ENCODE measurements around the gene KRT37.
"Not testable (repeated sequence)": the region's sequence is repeated elsewhere in the genome, so short reads cannot be mapped to it uniquely, and the experiment has no call there.

KRT37 gene

DNA sequence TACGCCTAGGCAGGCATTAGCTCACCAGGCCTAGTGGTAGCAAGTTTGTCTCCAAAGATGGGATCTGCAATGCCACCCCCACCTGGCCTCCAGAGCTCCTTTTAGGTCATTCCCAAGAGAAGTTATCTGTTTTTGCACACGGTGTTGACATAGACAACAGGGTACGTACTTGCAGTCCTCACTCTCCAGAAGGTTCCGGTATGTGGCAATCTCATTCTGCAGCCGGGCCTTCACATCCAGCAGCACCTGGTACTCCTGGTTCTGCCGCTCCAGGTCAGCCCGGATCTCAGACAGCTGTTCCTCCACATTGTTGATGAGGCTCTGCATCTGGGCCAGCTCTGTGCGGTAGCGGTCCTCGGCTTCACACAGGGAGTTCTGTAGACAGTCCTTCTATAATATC, 17.2 kb downstream of the KRT37 start:
- peaks cover 20 to 38% of the 10 kb centered on the region in 2 donors for H3K27me3 Mint-ChIP-seq
- no peak overlapping the region for H3K27ac Mint-ChIP-seq
- DNase-seq, result no peak
- no peaks in the 10 kb centered on the region for H3K4me1 Mint-ChIP-seq
- ATAC-seq (replicated peaks), result no peak
- H3K4me3 Mint-ChIP-seq, result no peak overlapping the region
- H3K9me3 Mint-ChIP-seq, result no peaks in the 10 kb centered on the region
- no peaks in the 10 kb centered on the region for H3K36me3 Mint-ChIP-seq

DNA sequence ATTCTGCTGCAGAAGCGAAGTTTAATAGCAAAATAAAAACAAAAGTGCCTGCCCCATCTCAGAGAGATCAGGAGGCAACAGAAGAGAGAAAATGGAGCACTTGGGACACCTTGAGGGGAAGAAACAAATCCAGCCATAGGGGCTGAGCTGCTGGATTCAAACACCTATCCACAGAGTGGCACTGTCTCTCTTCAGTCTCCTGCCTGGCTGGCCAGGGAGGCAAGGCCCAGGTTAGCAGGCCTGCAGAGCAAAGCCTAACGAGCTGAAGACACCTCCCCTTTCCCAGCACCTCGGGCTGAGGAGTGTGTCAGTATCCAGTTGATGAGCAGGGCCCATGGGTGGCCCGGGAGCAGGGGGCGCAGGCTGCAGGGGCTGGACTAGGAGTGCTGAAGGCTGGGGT, 18.2 kb downstream of the KRT37 start:
- Mint-ChIP-seq H3K27ac (no peak overlapping the region), H3K4me1 (no peaks in the 10 kb centered on the region), H3K27me3 (peaks cover 25 to 30% of the 10 kb centered on the region in 2 donors), H3K4me3 (no peak overlapping the region), H3K9me3 (no peaks in the 10 kb centered on the region), H3K36me3 (no peaks in the 10 kb centered on the region)
- ATAC-seq (replicated peaks), result no peak
- DNase-seq, result no peak

DNA sequence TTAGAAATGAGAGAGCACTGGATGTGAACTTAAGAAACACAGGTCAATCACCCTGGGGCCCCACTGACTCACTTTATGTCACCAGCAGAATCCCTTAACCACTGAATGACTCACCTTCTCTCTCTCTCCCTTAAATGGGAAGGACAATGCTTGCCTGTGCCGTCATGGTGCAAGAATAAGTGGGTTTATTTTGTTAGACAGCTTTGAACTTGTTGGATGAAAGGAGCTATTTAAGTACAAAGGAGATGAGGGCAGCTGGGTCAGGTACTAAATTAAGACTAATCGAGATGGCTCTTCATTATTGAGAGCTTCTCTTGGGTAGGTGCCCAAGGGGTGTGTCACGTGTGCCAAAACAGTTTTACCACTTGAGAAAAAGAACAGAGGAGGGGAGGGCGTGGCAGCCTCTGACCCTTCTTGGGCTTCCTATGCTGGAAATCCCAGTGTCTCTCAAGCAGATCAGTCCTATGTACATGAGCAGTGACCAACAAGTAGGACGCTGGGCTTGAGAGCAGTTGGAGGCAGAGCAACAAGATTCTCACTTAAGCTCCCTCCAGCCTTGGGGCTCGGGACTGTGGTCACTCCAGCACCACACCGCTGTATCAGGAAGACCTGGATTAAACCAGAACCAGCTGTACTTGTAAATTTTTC, 20.2 kb downstream of the KRT37 start:
- Mint-ChIP-seq H3K4me1 (no peaks in the 10 kb centered on the region), H3K27ac (no peak overlapping the region), H3K4me3 (no peak overlapping the region), H3K27me3 (peaks cover 25 to 36% of the 10 kb centered on the region in 2 donors), H3K36me3 (no peaks in the 10 kb centered on the region), H3K9me3 (no peaks in the 10 kb centered on the region)
- ATAC-seq (replicated peaks) (peak in 1 of 2 donors; percentile 53), DNase-seq (no peak)

DNA sequence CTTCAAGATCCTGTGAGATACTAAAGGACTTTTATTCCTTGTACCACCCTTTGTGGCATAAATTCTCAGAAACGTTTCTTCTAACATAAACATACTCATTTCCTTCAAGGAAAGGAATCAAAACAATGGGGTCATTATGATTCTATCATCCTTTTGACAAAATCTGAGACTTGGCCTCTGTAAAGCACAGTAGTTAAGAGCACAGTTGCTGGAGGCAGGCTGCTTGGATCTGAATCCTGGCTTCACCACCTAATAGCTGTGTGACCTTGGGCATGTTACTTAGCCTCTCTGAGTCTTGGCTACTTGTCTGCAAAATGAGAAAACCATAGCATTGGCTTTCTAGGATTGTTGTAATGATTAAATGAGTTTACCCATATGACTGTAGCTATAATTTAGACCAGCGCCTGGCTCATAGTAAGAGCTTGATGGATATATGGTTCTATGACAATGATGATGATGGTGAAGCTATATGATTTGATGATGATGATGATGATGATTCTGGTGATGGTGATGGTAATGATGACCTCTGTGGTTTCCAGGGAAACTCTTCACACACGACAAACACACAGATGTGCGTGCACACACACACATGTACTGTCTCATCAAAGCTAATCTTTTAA, 20.9 kb downstream of the KRT37 start:
- no peak for ATAC-seq (replicated peaks)
- Mint-ChIP-seq H3K9me3 (no peaks in the 10 kb centered on the region), H3K4me1 (no peaks in the 10 kb centered on the region), H3K27me3 (peaks cover 20 to 32% of the 10 kb centered on the region in 2 donors), H3K36me3 (no peaks in the 10 kb centered on the region), H3K4me3 (no peak overlapping the region), H3K27ac (no peak overlapping the region)
- DNase-seq, result no peak

DNA sequence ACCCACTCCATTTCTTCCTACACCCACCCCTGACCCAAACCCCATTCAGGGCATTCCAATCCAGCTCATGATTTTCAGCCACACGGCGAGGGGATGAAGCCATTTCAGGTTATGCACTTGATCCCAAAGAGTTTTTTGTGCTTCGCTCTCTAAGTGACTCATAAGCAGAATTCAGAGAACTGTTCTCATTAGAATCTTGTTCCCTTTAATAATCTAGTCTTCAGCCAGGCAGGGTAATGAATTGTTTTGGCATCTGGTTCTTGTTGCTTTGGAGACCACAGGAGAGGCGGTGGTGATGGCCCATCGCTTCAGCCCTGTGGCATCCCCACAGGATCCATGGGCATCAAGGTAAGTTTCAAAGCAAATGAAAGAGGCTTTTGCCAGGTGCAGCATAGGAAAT, 22.2 kb downstream of the KRT37 start:
- Mint-ChIP-seq H3K27me3 (peaks cover 26 to 34% of the 10 kb centered on the region in 2 donors), H3K36me3 (no peaks in the 10 kb centered on the region), H3K9me3 (no peaks in the 10 kb centered on the region), H3K27ac (no peak overlapping the region), H3K4me1 (no peaks in the 10 kb centered on the region), H3K4me3 (no peak overlapping the region)
- DNase-seq (no peak), ATAC-seq (replicated peaks) (no peak)

DNA sequence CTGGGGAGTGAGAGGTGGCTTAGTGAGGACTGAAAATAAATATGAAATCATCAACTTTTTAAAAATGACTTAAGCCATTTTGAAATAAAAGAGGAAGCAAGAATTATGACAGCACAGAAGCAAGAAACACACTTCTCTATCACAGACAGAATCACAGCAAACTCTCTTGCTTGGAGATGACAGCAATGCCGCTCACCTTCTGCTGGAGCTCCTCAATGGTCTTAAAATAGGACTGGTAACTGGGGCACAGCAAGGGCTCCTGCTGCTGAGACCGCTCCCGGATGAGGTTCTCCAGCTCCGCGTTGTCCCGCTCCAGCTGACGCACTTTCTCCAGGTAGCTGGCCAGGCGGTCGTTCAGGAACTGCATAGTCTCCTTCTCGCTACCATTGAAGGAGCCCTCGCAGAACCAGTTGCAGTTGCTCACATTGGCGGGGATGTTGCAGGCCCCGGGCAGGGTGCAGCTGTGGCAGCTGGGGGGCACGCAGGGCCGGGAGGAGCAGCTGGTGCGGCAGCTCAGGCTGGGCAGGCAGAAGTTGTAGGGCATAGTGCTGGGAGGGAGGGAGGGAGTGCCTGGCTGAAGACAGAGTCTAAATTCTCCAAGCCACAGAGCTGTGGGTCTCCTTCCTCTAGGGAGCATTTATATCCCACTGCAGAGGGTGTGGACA, 27.3 kb downstream of the KRT37 start, which contains the start of gene KRT31:
TSS of gene KRT31 (minus strand) at position 613 of the 665 bp plus-strand sequence. CDS start at position 544, 69 bp downstream.
- ATAC-seq (replicated peaks), result no peak
- no peaks in the 10 kb centered on the region for H3K36me3 Mint-ChIP-seq
- DNase-seq, result no peak
- H3K4me3 Mint-ChIP-seq, result no peak within 1 kb of the TSS
- H3K9me3 Mint-ChIP-seq, result no peaks in the 10 kb centered on the region
- H3K4me1 Mint-ChIP-seq, result no peaks in the 10 kb centered on the region
- peaks cover 29 to 40% of the 10 kb centered on the region in 2 donors for H3K27me3 Mint-ChIP-seq
- no peak within 1 kb of the TSS for H3K27ac Mint-ChIP-seq

DNA sequence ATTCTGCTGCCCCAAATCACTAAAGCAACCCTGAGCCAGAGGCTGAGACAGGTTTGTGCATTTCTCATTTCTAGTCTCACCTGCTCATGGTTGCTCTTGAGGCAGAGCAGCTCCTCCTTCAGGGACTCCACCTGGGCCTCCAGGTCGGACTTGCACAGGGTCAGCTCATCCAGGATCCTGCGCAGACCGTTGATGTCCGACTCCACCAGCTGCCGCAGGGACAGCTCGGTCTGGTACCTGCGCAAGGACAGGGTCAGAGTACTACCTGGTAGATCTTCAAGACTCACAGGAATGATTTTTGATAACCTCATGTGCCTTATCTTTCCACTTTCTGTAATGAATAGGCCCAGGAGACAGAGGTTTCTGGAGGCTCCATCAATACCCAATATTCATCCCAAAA, 28.0 kb downstream of the KRT37 start:
- no peak overlapping the region for H3K27ac Mint-ChIP-seq

DNA sequence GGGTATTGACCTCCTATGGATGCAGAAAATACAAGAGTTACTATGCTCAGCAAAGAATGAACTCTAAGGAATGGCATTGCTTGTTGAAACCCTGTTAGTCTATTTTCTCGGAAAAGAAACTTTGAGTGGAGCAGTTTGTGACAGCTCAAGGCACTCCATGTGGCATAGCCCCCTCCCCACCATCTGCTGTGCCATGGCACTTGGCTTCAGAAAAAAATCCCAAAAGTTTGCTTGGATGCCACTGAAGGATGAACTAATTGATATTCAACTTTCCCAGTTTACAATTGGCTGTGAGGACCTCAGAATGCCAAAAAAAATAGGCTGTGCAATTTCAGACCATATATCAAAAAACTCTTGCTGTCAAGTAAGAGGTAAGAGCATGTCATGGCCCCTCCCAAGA, 28.8 kb downstream of the KRT37 start:
- no peak overlapping the region for H3K4me3 Mint-ChIP-seq
- H3K27ac Mint-ChIP-seq, result no peak overlapping the region
- H3K4me1 Mint-ChIP-seq, result no peaks in the 10 kb centered on the region
- no peaks in the 10 kb centered on the region for H3K36me3 Mint-ChIP-seq
- no peaks in the 10 kb centered on the region for H3K9me3 Mint-ChIP-seq
- peaks cover 31 to 38% of the 10 kb centered on the region in 2 donors for H3K27me3 Mint-ChIP-seq
- no peak for DNase-seq
- no peak for ATAC-seq (replicated peaks)

More for the DNA sequence above, 28.0 kb downstream of the KRT37 start:
- H3K27me3 Mint-ChIP-seq, result peaks cover 28 to 41% of the 10 kb centered on the region in 2 donors
- no peaks in the 10 kb centered on the region for H3K4me1 Mint-ChIP-seq
- H3K9me3 Mint-ChIP-seq, result no peaks in the 10 kb centered on the region
- H3K36me3 Mint-ChIP-seq, result no peaks in the 10 kb centered on the region
- ATAC-seq (replicated peaks) (no peak), DNase-seq (no peak)
- H3K4me3 Mint-ChIP-seq, result no peak overlapping the region

DNA sequence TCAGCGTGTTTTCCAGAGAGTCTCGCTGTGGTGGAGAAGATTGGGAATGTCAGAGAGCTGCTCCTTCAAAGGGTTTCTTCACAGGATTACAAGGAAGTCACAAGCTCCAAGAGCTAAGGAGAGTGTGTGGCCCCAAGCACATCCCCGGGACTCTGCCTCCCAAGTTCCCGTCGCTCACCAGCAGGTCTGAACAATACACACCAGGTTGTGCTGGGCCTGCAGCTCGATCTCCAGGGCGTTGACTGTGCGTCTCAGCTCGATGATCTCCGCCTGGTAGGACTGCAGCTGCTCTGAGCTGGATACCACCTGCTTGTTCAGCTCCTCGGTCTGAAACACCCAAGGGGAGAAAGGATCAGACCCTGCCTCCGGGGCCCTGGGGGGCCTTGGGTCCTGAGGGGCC, 29.3 kb downstream of the KRT37 start:
- not testable (repeated sequence) for H3K27ac Mint-ChIP-seq; DNase-seq; ATAC-seq (replicated peaks); H3K9me3 Mint-ChIP-seq; H3K4me3 Mint-ChIP-seq; H3K4me1 Mint-ChIP-seq; H3K36me3 Mint-ChIP-seq
- peaks cover 31 to 39% of the 10 kb centered on the region in 2 donors for H3K27me3 Mint-ChIP-seq

DNA sequence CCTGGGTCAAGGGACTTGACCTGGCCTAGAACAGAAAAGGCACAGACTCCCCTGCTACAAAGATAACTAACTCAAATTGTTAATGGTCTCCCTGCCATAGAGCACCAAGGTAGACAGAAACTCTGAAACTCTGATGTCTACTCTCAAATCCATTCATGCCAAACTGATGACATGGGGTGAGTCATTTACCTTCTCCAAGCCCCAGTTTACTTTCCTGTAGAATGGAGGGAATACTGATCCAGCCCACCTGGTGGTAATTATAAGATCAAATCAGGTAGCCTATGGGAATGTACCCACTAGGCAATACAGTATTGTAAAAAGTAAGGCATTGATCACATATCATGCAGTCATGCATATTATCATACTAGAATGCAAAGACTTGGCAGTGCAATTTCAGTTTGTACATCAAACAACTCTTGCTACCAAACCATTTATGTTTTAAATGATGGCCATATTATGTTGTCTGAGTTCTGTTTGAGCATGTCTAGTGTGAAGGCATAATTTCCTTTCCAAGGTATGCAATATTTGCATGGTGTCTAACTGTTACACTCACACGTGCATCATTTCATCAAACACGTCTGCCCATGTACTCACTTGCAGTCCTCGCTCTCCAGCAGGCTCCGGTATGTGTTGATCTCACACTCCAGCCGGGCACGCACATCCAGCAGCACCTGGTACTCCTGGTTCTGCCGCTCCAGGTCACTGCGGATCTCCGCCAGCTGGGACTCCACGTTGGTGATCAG, 30.0 kb downstream of the KRT37 start:
- no peaks in the 10 kb centered on the region for H3K9me3 Mint-ChIP-seq
- no peak overlapping the region for H3K27ac Mint-ChIP-seq
- H3K27me3 Mint-ChIP-seq, result peaks cover 35 to 40% of the 10 kb centered on the region in 2 donors
- H3K4me1 Mint-ChIP-seq, result no peaks in the 10 kb centered on the region
- H3K4me3 Mint-ChIP-seq, result no peak overlapping the region
- no peak for ATAC-seq (replicated peaks)
- H3K36me3 Mint-ChIP-seq, result no peaks in the 10 kb centered on the region
- no peak for DNase-seq

DNA sequence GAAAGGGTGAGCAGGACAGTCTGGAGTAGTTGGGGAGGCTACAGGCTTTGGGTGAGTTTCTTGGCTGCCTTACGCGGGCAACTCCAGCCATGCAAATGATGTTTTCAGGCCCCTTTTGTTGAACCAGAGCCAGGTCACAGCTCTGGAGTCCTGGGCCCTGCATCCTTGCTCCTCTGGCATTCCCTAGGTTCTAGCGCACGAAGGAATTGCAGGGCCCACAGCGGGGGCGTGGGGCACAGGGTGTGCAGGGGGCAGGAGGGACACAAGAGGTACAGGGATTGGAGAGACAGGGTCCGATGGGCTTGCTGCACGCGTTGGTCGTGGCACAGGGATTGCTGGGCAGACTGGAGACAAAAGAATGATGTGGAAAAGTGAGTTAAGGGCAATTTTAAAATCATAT, 30.6 kb downstream of the KRT37 start:
- ATAC-seq (replicated peaks) (no peak), DNase-seq (no peak)
- Mint-ChIP-seq H3K27ac (no peak overlapping the region), H3K27me3 (peaks cover 41% of the 10 kb centered on the region in 2 donors), H3K36me3 (no peaks in the 10 kb centered on the region), H3K4me3 (no peak overlapping the region), H3K9me3 (peaks cover 0 to 1% of the 10 kb centered on the region in 2 donors), H3K4me1 (no peaks in the 10 kb centered on the region)

DNA sequence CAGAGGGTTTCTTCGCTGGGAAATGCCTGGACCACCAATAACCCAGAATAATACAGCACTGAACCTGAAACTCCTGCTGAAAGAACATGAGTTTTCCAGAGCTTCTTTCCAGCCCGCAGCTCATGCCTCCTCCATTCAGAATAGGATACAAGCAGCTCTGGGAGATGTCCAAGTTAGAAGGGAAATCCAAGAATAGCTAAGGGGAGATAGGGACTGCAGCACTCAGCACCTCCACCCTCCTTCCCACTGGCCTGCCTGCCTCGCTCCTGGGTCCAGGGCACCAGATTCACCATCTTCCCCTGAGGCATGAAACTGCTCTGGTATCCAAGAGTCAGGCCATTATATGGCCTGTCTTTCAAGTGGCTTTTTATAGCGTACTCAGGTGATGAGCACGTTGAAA, 31.1 kb downstream of the KRT37 start:
- no peaks in the 10 kb centered on the region for H3K4me1 Mint-ChIP-seq

DNA sequence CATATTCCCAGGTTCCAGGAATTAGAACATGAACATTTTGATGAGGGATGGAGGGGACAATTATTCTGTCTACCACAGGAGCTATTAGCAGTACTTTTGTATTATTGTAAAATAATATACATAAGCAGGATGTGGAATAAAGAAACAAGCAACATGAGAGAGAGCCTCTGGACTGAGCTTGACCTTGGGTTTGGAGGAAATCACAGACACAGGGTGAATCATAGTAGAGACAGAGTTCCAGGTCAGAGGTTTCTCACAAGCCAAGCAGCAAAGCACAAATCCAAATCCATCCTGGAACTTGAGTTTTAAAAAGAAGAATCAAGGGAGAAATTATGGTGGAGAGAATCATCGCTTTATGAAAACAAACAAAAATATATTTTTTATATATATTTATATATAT, 32.1 kb downstream of the KRT37 start:
- DNase-seq, result no peak
- no peaks in the 10 kb centered on the region for H3K36me3 Mint-ChIP-seq
- no peak overlapping the region for H3K27ac Mint-ChIP-seq
- peaks cover 35 to 48% of the 10 kb centered on the region in 2 donors for H3K27me3 Mint-ChIP-seq
- no peak for ATAC-seq (replicated peaks)
- no peak overlapping the region for H3K4me3 Mint-ChIP-seq
- H3K9me3 Mint-ChIP-seq, result peaks cover 4 to 5% of the 10 kb centered on the region in 2 donors
- no peaks in the 10 kb centered on the region for H3K4me1 Mint-ChIP-seq

More for the DNA sequence above, 31.1 kb downstream of the KRT37 start:
- Mint-ChIP-seq H3K36me3 (no peaks in the 10 kb centered on the region), H3K9me3 (peaks cover 0 to 1% of the 10 kb centered on the region in 2 donors), H3K27ac (no peak overlapping the region), H3K27me3 (peaks cover 41 to 46% of the 10 kb centered on the region in 2 donors), H3K4me3 (no peak overlapping the region)
- ATAC-seq (replicated peaks) (no peak), DNase-seq (no peak)

DNA sequence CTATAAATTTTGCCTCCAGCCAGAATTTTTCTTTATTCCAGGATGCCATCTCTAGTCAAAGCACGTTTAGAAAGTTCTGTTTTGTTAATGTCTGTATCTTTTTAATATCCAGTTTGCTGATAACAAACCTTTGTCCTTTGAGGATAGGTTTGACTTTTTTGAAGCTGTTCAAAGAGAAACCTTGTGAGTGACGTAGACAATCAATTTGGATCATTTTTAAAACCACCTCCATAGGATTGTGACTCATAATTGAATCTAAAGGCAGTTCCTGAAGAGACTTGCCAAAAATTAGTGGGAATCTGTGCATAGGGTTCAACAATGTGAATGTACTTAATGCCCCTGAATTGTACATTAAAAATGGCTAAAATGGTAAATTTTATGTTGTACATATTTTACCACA, 32.9 kb downstream of the KRT37 start:
- ATAC-seq (replicated peaks), result no peak
- no peak for DNase-seq
- H3K36me3 Mint-ChIP-seq, result peaks cover 2 to 3% of the 10 kb centered on the region in 2 donors
- H3K4me1 Mint-ChIP-seq, result no peaks in the 10 kb centered on the region
- H3K9me3 Mint-ChIP-seq, result peaks cover 9% of the 10 kb centered on the region in 2 donors
- peaks cover 37 to 49% of the 10 kb centered on the region in 2 donors for H3K27me3 Mint-ChIP-seq
- no peak overlapping the region for H3K27ac Mint-ChIP-seq
- H3K4me3 Mint-ChIP-seq, result no peak overlapping the region
